ENCODE results near the gene RFLNA. TPM values are rescaled to one million over a fixed set of nuclear protein-coding genes. Genes with fewer than 3 reads are reported as not detected.

The RFLNA gene
- total RNA-seq, 1 donor from 2014 or later = 28.1 TPM

- intact Hi-C loops (cut with DNase I) = no loop called here
These were observed 6.3 kb downstream of the RFLNA start for GRCh38 chr12:124301084-124301654.

GRCh38 chr12:124302241-124302806 lies 7.4 kb downstream of the RFLNA start:
- intact Hi-C loops (cut with DNase I) = no loop called here
- DNase-seq (ENCODE audit: low spot score) (no peak), ATAC-seq (no peak)

More at GRCh38 chr12:124301084-124301654, 6.3 kb downstream of the RFLNA start:
- no peak for DNase-seq (ENCODE audit: low spot score)
- no peak for ATAC-seq

- intact Hi-C loops (cut with DNase I) = no loop called here
- DNase-seq (ENCODE audit: low spot score) = no peak
These were observed 8.1 kb downstream of the RFLNA start for GRCh38 chr12:124302807-124303578.

GRCh38 chr12:124303579-124304313 lies 8.9 kb downstream of the RFLNA start:
- DNase-seq (ENCODE audit: low spot score) (no peak), ATAC-seq (peak; percentile 4)
- intact Hi-C loops (cut with DNase I) = no loop called here

More at GRCh38 chr12:124302807-124303578, 8.1 kb downstream of the RFLNA start:
- ATAC-seq = peak; percentile 42

- intact Hi-C loops (cut with DNase I) = no loop called here
- no peak for DNase-seq (ENCODE audit: low spot score)
- ATAC-seq = no peak
These were observed 9.5 kb downstream of the RFLNA start for GRCh38 chr12:124304314-124304790.

- DNase-seq (ENCODE audit: low spot score) = no peak
- intact Hi-C loops (cut with DNase I) = no loop called here
- no peak for ATAC-seq
These were observed 10.2 kb downstream of the RFLNA start for GRCh38 chr12:124305136-124305535.

GRCh38 chr12:124305776-124306685 lies 11.1 kb downstream of the RFLNA start:
- intact Hi-C loops (cut with DNase I) = no loop called here
- no peak for DNase-seq (ENCODE audit: low spot score)
- ATAC-seq = no peak

GRCh38 chr12:124306686-124307555 lies 12.0 kb downstream of the RFLNA start:
- intact Hi-C loops (cut with DNase I) = no loop called here
- ATAC-seq (no peak), DNase-seq (ENCODE audit: low spot score) (no peak)

- no peak for ATAC-seq
- no peak for DNase-seq (ENCODE audit: low spot score)
- intact Hi-C loops (cut with DNase I) = no loop called here
These were observed 12.6 kb downstream of the RFLNA start for GRCh38 chr12:124307556-124307825.

- DNase-seq (ENCODE audit: low spot score) (no peak), ATAC-seq (no peak)
- intact Hi-C loops (cut with DNase I) = no loop called here
These were observed 13.8 kb downstream of the RFLNA start for GRCh38 chr12:124308741-124309140.

GRCh38 chr12:124309231-124309630 lies 14.3 kb downstream of the RFLNA start:
- ATAC-seq (no peak), DNase-seq (ENCODE audit: low spot score) (no peak)
- intact Hi-C loops (cut with DNase I) = no loop called here

GRCh38 chr12:124309744-124310143 lies 14.9 kb downstream of the RFLNA start:
- ATAC-seq (no peak), DNase-seq (ENCODE audit: low spot score) (no peak)
- intact Hi-C loops (cut with DNase I) = no loop called here

GRCh38 chr12:124310178-124310577 lies 15.3 kb downstream of the RFLNA start:
- DNase-seq (ENCODE audit: low spot score) (no peak), ATAC-seq (no peak)
- intact Hi-C loops (cut with DNase I) = no loop called here

GRCh38 chr12:124310785-124311184 lies 15.9 kb downstream of the RFLNA start:
- no peak for DNase-seq (ENCODE audit: low spot score)

GRCh38 chr12:124311292-124312109 lies 16.6 kb downstream of the RFLNA start:
- no peak for ATAC-seq
- intact Hi-C loops (cut with DNase I) = no loop called here

More at GRCh38 chr12:124310785-124311184, 15.9 kb downstream of the RFLNA start:
- intact Hi-C loops (cut with DNase I) = no loop called here
- no peak for ATAC-seq

GRCh38 chr12:124312601-124313000 lies 17.7 kb downstream of the RFLNA start:
- ATAC-seq (no peak), DNase-seq (ENCODE audit: low spot score) (no peak)
- intact Hi-C loops (cut with DNase I) = no loop called here

More at GRCh38 chr12:124311292-124312109, 16.6 kb downstream of the RFLNA start:
- DNase-seq (ENCODE audit: low spot score) = no peak

GRCh38 chr12:124314207-124314606 lies 19.3 kb downstream of the RFLNA start:
- intact Hi-C loops (cut with DNase I) = no loop called here
- no peak for DNase-seq (ENCODE audit: low spot score)
- no peak for ATAC-seq
